Measurements from ENCODE around the gene MACROH2A2. TPM values are rescaled to one million over a fixed set of nuclear protein-coding genes. Genes with fewer than 3 reads are reported as not detected.
"Not testable (repeated sequence)": the region's sequence is repeated elsewhere in the genome, so short reads cannot be mapped to it uniquely, and the experiment has no call there.

The MACROH2A2 gene
- total RNA-seq, 6 experiments from 2014 or later: 0.69 to 1.1 TPM; not detected in 4

GRCh38 chr10:70120417-70120816, 67.8 kb downstream of the MACROH2A2 start:
- Mint-ChIP-seq H3K27ac (no peak overlapping the region), H3K36me3 (ENCODE audit: low read depth) (peaks cover 6% of the 10 kb centered on the region; the same call in 1 of the 2 replicates), H3K4me1 (ENCODE audit: low read depth) (no peaks in the 10 kb centered on the region), H3K4me3 (no peak overlapping the region), H3K9me3 (no peaks in the 10 kb centered on the region), H3K27me3 (ENCODE audit: insufficient read depth) (no peaks in the 10 kb centered on the region; the same call in 1 of the 2 replicates)
- TF ChIP-seq, protein P1, sequence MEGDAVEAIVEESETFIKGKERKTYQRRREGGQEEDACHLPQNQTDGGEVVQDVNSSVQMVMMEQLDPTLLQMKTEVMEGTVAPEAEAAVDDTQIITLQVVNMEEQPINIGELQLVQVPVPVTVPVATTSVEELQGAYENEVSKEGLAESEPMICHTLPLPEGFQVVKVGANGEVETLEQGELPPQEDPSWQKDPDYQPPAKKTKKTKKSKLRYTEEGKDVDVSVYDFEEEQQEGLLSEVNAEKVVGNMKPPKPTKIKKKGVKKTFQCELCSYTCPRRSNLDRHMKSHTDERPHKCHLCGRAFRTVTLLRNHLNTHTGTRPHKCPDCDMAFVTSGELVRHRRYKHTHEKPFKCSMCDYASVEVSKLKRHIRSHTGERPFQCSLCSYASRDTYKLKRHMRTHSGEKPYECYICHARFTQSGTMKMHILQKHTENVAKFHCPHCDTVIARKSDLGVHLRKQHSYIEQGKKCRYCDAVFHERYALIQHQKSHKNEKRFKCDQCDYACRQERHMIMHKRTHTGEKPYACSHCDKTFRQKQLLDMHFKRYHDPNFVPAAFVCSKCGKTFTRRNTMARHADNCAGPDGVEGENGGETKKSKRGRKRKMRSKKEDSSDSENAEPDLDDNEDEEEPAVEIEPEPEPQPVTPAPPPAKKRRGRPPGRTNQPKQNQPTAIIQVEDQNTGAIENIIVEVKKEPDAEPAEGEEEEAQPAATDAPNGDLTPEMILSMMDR (IDR thresholded peaks at IDR 0.05): no peak
- DNase-seq: no peak

DNA sequence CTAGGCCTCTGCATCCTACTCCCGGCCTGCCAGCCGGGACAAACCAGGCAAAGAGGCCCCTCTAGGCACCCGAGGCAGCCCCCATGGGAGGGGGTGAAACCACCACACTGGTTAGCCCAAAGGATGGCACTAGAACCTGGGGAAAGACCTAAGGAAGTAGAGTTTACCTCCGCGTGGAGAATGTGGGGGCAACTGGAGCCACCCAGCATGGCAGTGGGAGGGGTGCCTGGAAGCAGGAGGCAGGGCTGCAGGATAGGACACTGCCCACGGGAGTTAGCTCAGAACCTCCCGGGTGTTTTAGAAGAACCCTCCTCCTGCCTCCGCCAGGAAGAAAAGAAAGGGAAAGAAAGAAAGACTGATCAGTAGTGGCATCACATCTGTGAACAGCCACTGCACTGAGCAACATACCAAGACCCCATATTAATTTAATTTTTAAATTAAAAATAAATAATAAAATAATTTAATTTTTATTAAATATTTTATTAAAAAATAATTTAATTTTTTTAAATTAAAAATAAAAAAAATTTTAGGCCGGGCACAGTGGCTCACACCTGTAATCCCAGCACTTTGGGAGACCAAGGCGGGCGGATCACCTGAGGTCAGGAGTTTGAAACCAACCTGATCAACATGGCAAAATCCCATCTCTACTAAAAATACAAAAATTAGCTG, 68.8 kb downstream of the MACROH2A2 start:
- DNase-seq: no peak
- peaks cover under 1% of the 10 kb centered on the region; the same call in 1 of the 2 replicates for H3K36me3 Mint-ChIP-seq (ENCODE audit: low read depth)
- H3K27me3 Mint-ChIP-seq (ENCODE audit: insufficient read depth): no peaks in the 10 kb centered on the region; the same call in 1 of the 2 replicates
- H3K9me3 Mint-ChIP-seq: no peaks in the 10 kb centered on the region
- H3K4me3 Mint-ChIP-seq: no peak overlapping the region
- H3K27ac Mint-ChIP-seq: no peak overlapping the region
- no peaks in the 10 kb centered on the region for H3K4me1 Mint-ChIP-seq (ENCODE audit: low read depth)
- TF ChIP-seq, protein P1 (IDR thresholded peaks at IDR 0.05): no peak

DNA sequence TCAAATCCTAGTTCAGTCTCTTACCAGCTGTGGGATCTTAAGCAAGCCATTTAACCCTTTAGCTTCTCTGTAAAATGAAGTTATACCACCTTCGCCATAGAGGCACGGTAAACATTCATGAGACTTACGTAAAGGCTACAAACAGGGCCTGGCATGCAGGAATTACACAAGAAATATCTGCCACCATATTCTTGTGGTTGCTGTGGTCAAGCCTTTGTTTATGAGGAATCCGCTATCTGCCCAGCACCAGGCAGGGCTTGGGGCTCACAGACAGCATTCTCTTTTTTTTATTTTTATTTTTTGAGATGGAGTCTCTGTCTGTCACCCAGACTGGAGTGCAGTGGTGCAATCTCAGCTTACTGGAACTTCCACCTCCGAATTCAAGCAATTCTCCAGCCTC, 70.1 kb downstream of the MACROH2A2 start:
- DNase-seq: no peak
- H3K27ac Mint-ChIP-seq: no peak overlapping the region
- TF ChIP-seq, protein P1 (IDR thresholded peaks at IDR 0.05): no peak
- peaks cover under 1% of the 10 kb centered on the region; the same call in 1 of the 2 replicates for H3K36me3 Mint-ChIP-seq (ENCODE audit: low read depth)
- no peaks in the 10 kb centered on the region for H3K4me1 Mint-ChIP-seq (ENCODE audit: low read depth)
- no peaks in the 10 kb centered on the region for H3K9me3 Mint-ChIP-seq
- no peak overlapping the region for H3K4me3 Mint-ChIP-seq
- H3K27me3 Mint-ChIP-seq (ENCODE audit: insufficient read depth): no peaks in the 10 kb centered on the region; the same call in 1 of the 2 replicates

GRCh38 chr10:70123166-70123565, 70.5 kb downstream of the MACROH2A2 start:
- H3K4me1 Mint-ChIP-seq (ENCODE audit: low read depth): not testable (repeated sequence)

GRCh38 chr10:70123817-70124216, 71.2 kb downstream of the MACROH2A2 start:
- H3K4me3 Mint-ChIP-seq: no peak overlapping the region
- TF ChIP-seq, protein P1 (IDR thresholded peaks at IDR 0.05): no peak
- no peak for DNase-seq
- no peaks in the 10 kb centered on the region; the same call in 1 of the 2 replicates for H3K27me3 Mint-ChIP-seq (ENCODE audit: insufficient read depth)
- H3K4me1 Mint-ChIP-seq (ENCODE audit: low read depth): no peaks in the 10 kb centered on the region
- H3K36me3 Mint-ChIP-seq (ENCODE audit: low read depth): peaks cover 4% of the 10 kb centered on the region; the same call in 1 of the 2 replicates
- no peak overlapping the region for H3K27ac Mint-ChIP-seq
- no peaks in the 10 kb centered on the region for H3K9me3 Mint-ChIP-seq

More at GRCh38 chr10:70123166-70123565, 70.5 kb downstream of the MACROH2A2 start:
- not testable (repeated sequence) for H3K27me3 Mint-ChIP-seq (ENCODE audit: insufficient read depth); H3K27ac Mint-ChIP-seq; DNase-seq; H3K4me3 Mint-ChIP-seq; H3K9me3 Mint-ChIP-seq; H3K36me3 Mint-ChIP-seq (ENCODE audit: low read depth)

DNA sequence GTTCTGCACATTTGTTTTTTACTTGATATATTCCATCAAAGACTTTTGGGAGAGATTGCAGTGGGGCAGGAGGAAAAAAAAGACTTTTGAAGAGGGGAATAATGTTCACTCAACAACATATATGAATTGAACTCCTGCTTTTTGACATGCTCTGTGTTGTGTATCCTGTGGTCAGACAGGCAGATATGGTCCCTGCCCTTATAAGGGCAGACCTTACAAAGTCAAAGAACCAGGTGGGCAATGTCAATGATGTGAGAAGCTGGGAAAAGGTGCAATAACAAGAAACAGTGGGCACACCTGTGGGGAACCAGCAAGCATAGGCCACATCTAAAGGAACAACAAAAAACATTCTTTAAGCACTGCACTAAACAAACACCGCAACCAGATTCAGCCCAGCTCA, 71.8 kb downstream of the MACROH2A2 start:
- Mint-ChIP-seq H3K4me3 (no peak overlapping the region), H3K9me3 (no peaks in the 10 kb centered on the region), H3K36me3 (ENCODE audit: low read depth) (peaks cover 4% of the 10 kb centered on the region; the same call in 1 of the 2 replicates), H3K27me3 (ENCODE audit: insufficient read depth) (no peaks in the 10 kb centered on the region; the same call in 1 of the 2 replicates), H3K4me1 (ENCODE audit: low read depth) (no peaks in the 10 kb centered on the region), H3K27ac (no peak overlapping the region)
- TF ChIP-seq, protein P1 (IDR thresholded peaks at IDR 0.05): no peak
- no peak for DNase-seq

Measured in HFFc6 (cell line).